Stimulated activated CD8-positive, alpha-beta memory T cell treated with anti-CD3 and anti-CD28 coated beads, Interleukin-4, amount 100 ng/mL, for 24 hours (primary cell): Measurements from ENCODE around the gene OPTN.
"Not testable (repeated sequence)": the region's sequence is repeated elsewhere in the genome, so short reads cannot be mapped to it uniquely, and the experiment has no call there.

ENCODE experiments used
- DNase-seq: peaks from one replicate; pipeline ENCODE4 v3.0.0-alpha.2; 2020; ENCODE audit warnings: low read depth

OPTN gene

DNA sequence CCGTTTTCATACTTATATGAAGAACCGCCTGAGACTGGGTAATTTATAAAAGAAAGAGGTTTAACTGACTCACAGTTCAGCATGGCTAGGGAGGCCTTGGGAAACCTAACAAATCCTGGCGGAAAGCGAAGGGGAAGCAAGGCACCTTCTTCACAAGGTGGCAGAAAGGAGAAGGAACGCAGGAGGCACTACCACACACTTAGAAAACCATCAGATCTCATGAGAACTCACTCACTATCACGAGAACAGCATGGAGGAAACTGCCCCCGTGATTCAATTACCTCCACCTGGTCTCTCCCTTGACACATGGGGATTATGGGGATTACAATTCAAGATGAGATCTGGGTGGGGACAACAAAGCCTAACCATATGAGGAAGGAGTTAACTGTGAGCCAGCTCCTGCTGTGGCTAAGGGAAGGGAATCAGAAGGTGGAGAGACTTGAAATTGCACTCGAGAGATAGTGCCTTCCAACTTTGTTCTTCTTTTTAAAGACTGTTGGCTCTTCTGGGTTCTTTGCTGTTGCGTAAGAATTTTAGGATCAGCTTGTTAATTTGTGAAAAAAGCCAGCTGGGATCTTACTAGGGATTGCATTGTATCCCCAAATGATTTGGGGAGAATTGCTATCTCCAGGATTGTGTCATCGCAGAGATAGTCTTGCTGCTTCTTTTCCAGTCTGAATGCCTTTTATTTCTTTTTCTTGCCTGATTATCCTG lies 21.0 kb downstream of the OPTN start:
- DNase-seq = no peak

DNA sequence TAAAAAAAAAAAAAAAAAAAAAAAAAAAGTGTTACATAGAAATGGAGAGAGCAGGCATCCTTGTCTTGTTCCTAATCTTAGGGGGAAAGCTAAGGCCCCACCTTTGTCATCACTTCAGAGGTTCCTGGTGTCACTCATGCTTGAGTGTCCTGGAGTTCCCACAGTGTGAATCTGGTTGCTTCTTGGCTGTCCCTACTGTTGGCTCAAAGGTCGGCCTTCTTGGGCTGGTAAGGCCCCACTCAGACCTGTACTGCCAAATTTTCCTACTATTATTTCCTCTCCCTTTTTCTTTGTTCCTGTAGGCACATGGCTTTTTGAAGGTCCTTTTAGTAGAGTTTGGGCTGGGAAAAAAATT lies 21.5 kb downstream of the OPTN start:
- DNase-seq = no peak

DNA sequence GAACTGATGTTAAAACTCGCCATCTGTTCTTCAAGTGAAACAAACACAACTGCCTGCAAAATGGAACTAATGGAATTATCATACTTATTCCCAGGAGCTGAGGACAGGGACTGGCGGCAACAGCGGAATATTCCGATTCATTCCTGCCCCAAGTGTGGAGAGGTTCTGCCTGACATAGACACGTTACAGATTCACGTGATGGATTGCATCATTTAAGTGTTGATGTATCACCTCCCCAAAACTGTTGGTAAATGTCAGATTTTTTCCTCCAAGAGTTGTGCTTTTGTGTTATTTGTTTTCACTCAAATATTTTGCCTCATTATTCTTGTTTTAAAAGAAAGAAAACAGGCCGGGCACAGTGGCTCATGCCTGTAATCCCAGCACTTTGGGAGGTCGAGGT lies 36.7 kb downstream of the OPTN start:
- no peak for DNase-seq

DNA sequence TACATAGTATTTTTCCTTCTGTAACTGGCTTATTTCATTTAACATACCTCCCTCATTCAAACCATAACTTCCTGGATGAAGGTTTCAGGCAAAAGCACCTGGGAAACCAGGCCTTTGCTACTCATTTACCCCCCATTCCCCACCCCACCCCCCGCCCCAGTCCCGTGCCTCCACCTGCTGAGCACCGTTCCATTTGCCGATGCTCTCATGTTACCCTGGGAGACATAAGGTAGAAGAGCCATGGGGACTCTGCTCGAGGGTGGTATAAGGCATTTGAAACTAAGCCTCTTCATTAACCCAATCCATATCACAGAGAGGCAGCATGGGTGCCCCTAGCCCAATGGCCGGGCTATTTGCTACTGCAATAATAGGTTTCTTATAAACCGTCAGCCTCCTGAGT lies 39.2 kb downstream of the OPTN start:
- DNase-seq = no peak

DNA sequence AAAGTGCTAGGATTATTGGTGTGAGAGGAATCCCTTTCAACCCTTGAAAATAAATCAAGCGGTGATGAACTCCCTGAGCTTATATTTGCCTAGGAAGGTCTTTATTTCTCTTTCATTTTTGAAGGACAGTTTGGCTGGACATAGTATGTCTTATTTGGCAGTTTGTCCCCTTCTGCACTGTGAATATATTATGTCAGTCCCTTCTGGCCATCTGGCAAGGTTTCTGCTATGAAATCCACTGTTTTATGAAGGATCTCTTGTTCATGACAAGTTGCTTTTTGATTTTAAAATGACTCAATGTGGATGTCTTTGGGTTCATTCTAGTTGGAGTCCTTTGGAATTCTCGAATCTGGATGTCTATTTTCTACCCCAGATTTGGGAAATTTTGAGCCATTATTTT lies 39.7 kb downstream of the OPTN start:
- DNase-seq = no peak

DNA sequence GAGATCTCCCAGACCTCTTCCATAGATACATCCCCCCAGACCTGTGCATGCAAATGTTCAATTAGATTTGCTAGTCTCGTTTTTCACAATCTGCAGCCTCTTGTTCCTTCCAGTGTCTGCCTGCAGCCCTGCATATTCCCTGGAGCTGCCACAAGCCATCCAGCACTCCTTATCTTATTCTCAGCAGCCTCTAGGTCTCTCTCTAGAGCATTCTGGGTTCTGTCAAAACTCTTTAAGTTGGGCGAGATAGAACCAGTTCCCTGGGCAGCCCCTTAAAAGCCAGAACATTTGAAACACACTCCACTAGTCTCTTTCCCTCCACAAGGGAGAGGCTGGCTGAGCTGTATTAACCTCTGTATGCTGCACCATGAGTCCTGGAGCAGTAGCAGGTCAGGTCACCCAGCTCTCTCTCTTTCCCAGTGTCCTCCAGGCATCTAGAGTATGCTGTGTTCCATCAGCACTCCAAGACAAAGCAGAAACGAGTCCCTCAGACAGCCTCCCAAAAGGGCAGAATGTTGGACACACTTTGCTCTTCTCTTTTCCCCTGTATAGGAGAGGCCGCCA lies 40.7 kb downstream of the OPTN start:
- DNase-seq = no peak

DNA sequence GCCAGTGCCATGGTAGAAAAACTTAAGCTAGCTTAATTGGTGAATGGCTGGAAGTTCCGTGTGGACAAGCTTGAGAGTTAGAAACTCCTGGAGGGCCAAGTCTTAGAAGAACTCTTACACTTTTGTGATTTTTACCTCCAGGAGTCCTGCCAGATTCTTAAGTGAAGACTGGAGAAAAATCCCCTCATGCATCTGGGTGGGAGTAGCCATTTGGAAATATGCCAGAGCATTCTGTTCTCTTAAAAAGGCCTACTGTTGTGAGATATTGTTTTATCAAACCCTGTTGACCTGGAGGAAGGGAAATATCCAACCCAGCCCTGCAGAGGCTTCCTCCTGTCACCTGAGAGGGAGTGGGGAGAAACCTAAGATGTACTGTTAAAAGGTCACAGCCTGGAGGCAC lies 43.8 kb downstream of the OPTN start:
- no peak for DNase-seq

DNA sequence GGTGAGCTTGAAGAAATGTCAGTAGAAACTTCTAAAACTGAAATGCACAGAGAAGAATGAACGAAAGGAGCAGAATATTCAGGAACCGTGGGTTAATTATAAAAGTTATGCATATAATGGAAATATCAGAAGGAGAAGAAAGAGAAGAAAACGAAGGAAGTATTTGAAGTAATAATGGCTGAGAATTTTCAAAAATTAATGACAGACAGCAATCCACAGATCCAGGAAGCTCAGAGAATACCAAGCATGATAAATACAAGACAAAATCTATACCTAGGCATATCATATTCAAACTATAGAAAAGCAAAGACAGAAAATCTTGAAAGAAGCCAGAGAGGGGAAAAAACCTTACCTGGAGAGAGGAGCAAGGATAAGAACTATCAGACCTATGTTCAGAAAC lies 44.9 kb downstream of the OPTN start:
- DNase-seq = no peak

DNA sequence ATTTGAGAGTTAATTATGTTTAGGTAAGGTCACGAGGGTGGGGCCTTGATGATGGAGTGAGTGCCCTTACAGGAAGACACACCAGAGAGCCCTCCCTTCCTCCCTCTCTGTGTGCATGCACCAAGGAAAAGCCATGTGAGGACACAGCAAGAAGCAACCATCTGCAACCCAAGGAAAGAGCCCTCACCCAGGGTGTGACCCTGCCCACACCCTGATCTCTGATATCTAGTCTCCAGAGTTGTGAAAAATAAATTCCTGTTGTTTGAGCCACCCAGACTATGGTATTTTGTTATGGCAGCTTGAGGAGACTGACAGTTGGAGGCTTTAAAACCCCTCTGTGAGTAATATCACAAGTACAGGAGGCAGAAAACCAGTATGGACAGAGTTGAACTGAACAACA lies 46.4 kb downstream of the OPTN start:
- DNase-seq = no peak

DNA sequence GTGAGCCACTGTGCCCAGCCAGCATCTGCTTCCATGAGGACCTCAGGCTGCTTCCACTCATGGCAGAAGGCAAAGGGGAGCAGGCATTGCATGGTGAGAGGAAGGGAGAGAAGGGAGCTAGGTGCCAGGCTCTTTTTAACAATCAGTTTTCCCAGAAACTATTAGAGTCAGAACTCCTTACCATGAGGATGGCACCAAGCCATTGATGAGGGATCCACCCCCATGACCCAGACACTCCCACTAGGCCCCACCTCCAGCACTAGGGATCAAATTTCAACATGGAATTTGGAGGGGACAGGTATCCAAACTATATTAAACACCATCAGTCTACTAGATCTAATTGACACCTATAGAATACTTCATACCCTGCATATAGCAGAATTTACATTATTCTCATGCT lies 47.2 kb downstream of the OPTN start:
- no peak for DNase-seq

DNA sequence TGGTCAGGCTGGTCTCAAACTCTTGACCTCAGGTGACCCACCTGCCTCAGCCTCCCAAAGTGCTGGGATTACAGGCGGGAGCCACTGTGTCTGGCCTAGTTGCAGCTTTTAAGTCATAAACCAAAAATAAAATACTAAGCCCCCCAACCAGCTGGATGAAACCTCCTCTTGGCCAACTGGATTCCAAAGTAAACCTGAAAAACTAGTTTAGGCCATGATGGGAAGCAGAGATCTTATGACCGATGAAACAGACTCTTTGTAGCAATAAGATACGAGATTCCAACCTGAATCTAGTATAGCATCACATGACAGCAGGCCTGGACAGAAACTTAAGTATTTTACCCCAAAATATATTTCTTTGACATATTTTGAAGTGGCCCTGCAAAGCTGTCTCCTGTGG lies 52.3 kb downstream of the OPTN start:
- no peak for DNase-seq

DNA sequence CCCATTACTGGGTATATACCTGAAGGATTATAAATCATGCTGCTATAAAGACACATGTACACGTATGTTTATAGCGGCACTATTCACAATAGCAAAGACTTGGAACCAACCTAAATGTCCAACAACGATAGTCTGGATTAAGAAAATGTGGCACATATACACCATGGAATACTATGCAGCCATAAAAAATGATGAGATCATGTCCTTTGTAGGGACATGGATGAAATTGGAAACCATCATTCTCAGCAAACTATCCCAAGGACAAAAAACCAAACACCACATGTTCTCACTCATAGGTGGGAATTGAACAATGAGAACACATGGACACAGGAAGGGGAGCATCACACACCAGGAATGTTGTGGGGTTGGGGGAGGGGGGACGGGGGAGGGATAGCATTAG lies 55.9 kb downstream of the OPTN start:
- DNase-seq = not testable (repeated sequence)

DNA sequence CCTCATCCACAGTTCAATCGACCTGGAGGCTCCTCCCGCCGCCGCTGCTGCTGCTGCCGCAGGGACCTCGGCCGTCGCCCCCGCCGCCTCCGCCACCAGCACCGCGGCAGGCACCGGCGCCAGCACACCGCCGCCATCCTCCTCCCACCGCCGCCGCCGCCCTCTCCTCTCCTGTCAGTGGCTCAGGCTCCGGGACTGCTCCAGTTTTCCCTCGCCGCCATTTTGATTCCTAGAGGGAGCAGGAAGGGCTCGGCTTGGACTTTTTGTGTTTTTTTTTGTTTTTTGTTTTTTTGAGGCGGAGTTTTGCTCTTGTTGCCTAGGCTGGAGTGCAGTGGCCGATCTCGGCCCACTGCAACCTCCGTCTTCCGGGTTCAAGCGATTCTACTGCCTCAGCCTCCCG lies 58.4 kb downstream of the OPTN start:
- DNase-seq = peak; percentile 8

DNA sequence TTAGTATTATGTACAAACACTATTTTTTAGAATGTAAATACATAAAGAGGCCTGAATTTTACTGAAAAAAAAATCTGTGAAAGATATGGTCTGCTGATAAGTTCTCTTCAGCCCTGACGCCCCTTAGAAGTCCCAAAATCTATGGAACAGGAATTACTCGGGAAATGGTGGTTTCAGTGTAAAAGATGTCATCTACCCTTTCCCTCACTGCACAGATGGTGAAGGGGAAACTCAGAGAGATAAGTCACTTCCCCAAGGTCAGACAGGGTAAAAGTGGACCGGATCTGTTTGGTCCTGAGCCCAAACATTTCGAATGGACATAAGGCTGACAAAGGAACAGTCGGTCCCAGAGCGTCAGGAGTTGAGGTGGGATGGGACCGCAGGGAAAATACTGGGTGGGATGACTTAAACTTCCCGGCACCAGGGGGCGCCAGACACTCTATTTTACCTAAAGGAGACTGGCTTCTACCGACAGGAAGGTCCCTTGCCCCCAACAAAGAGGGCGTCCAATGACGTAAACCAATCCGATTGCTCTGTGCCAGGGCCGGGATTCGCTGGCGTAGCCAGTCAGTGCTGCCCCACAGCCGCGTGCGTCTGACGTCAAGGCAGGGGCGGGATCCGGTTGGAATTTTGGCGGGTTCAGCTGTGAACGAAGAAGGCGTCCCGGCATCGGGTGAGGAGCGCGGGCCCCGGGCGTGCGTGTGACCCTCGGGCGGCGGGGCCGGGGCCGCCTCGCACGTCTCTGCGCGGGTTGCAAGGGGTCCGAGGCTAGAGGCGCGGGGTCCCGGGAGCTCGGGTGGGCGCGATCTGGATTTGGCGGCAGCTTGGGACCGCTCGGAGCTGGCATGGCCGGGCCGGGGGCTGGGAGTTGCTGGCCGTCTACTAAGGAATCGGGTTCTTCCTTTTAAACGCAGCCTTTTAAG lies 61.2 kb downstream of the OPTN start, which contains the start of gene MCM10:
TSS of gene MCM10 (plus strand) at position 625 of the 923 bp plus-strand sequence. CDS start 2,645 bp downstream, outside the sequence.
- DNase-seq = peak; percentile 96

DNA sequence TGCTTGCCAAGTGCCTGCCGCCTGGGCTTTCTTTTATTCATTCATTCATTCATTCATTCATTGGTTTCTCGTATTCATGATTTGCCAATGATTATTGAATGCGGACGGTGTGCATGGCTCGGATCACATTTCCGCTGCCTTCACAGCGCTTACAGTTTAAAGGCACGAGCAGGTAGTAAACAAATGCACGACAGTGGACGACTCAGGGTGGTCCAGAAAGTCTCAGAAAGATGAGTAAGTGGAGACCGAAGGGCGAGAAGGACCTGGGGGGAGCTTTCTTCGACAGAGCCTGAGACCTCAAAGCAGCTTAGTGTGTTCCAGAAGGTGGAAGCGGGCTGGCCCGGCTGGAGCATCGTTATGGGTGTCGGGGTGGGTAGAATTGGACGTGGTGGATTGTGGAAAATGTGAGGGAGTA lies 61.9 kb downstream of the OPTN start:
- no peak for DNase-seq

DNA sequence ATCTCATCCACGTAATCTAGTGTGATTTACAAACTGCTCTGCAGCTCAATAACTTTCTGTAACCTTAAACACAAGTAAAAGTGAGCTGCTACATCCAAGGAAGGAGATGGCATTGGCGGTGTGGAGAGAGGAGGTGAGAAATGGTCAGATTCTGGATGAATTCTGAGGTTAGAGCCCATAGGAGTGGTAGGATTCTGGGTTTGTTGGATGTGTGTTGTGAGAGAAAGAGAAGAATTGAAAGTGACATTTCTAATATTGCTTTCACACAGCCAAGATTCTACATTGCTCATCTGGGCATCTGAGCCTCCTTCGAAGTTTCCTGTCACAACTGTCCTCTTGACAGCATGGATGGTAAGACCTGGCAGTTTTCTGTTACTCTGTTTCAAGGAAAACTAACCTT lies 63.9 kb downstream of the OPTN start:
- no peak for DNase-seq

DNA sequence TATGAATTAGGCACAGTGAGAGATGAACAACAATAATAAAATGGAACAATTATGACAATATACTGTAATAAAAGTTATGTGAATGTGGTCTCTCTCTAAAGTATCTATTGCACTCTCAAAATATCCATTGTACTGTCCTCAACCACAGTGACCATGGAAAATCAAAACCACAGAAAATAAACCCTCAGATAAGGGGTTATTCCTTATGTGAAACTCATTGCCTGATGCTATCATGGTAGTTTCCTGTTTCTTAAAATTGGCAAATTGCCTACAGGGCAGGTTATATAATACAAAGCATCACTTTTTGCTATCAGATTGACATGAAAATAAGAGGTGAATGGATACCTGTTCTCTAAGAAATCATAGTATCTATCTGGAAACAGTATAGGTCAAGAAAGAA lies 65.2 kb downstream of the OPTN start:
- no peak for DNase-seq

DNA sequence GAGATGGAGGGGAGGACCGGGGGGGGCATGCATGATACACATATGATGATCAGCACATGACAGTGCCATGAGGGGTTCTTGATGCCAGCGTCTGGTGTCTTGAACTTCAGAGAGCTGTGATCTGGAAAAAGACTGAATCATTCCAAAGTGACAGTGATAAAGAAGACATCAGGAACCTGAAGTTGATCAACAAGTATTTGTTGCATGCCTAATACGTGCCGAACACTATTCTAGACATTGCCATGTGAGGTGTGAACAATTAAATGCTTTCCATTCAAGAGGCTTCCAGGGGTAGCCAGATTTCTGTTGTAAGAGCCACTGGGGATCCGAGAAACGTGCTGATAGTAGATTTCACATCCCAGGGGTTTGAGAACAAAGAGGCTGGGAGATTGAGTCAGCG lies 67.6 kb downstream of the OPTN start:
- no peak for DNase-seq

DNA sequence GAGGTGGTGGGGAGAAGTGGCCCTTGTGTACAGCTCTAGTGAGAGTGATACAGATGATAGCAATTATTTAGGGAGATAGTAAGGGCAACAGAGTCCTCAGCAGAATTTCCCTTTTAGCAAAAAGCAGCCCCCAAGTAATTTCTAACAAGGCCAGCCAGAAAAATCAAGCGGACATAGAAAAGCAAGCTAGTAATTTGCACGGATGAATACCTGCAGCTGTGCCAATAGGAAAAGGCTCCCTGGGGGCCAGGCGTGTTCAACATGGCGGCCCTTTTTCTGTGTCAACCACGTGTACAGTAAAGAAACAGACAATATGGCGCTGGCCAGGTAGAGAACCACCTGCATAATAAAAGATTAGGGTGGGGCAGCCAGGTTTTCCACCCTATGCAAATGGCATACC lies 68.8 kb downstream of the OPTN start:
- DNase-seq = no peak

DNA sequence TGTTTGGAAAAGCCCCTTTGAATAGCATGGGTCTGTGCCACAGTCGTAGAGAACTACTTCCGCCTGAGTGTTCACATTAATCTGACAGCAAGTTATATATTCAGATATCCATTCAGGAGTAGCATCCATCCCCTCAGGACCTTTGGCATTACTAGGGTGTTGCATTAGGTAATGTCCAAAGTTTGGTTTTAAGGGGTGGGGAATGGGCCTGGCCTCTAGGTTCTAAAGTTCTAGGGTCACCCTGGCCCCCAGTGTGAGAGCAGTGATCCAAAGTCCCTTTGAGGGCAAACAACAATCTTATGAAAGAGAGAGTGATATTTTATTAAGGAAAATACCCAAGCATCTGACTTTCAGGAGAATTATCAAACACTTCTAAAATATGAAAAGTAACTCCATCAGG lies 73.7 kb downstream of the OPTN start:
- DNase-seq = no peak

DNA sequence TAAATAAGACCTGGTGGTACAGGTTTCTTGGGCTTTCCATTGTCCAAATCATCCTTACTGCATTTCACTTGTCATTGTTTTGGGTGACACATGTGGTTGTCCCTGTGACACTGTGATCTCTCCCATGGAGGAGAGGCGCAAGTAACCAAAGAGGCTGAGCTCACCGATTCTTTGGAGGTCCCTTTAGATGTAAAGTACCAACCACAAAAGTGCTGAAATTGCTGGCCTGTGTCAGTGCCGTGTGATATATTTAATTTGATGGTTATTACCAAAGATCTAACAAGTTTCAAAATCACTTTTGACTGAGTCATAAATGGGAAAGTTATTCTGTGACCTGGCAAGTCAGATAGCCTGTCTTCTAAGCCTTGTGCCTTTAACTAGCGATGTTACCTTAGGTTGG lies 80.8 kb downstream of the OPTN start:
- no peak for DNase-seq

DNA sequence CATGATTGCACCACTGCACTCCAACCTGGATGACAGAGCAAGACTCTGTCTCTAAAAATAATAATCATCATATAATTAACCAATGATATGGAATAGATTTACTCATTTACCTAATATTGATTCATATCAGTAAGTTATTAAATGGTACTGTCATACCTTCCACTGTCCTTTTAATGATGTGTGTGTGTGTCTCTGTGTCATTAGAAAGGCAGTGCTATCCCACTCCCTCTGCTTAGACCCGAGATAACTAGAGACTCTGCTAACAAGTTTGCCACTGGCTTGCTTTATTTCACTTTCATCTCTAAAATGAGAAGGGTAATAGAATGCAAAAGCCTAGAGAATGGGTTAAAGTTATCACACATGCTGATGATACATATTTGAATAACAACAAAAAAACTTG lies 82.5 kb downstream of the OPTN start:
- DNase-seq = no peak

DNA sequence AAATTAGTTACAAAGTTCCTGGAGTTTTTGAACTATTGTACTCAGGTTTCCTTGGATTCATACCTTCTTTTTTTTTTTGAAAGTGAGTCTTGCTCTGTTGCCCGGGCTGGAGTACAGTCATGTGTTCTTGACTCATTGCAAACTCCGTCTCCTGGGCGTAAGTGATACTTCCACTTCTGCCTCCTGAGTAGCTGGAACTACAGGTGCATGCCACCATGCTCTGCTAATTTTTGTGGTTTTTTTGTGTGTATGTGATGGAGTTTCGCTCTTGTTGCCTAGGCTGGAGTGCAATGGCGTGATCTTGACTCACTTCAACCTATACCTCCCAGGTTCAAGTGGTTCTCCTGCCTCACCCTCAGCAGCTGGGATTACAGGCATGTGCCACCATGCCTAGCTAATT lies 83.7 kb downstream of the OPTN start:
- DNase-seq = no peak
